Measurements from ENCODE around the gene ESYT1.

DNA sequence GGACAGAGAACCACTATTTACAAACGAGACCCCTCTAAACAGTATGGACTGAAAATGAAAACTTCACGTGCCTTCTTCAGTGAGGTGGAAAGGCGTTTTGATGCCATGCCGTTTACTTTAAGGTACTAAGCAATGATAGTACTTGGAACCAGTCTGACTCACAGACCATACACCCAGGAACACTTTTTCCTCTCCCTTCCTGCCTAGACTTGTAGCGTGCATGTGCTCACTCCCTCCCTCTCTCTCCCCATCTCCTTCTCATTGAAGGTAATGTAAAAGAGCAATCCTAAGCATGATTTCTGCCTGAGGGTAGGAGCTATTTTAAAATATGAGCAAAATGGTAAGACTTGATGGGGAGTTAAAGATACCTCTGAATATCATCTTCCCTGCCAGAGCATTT lies 17.5 kb upstream of the ESYT1 start:
- TF ChIP-seq, protein P1, sequence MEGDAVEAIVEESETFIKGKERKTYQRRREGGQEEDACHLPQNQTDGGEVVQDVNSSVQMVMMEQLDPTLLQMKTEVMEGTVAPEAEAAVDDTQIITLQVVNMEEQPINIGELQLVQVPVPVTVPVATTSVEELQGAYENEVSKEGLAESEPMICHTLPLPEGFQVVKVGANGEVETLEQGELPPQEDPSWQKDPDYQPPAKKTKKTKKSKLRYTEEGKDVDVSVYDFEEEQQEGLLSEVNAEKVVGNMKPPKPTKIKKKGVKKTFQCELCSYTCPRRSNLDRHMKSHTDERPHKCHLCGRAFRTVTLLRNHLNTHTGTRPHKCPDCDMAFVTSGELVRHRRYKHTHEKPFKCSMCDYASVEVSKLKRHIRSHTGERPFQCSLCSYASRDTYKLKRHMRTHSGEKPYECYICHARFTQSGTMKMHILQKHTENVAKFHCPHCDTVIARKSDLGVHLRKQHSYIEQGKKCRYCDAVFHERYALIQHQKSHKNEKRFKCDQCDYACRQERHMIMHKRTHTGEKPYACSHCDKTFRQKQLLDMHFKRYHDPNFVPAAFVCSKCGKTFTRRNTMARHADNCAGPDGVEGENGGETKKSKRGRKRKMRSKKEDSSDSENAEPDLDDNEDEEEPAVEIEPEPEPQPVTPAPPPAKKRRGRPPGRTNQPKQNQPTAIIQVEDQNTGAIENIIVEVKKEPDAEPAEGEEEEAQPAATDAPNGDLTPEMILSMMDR (IDR thresholded peaks at IDR 0.05; ENCODE audit: low read depth, low read length, missing input control), result no peak
- TF ChIP-seq TAF1 (conservative IDR thresholded peaks at IDR 0.05) (no peak), SP1 (IDR thresholded peaks at IDR 0.05) (no peak), YY1 (IDR thresholded peaks at IDR 0.05) (no peak)
- TF ChIP-seq, protein P2, sequence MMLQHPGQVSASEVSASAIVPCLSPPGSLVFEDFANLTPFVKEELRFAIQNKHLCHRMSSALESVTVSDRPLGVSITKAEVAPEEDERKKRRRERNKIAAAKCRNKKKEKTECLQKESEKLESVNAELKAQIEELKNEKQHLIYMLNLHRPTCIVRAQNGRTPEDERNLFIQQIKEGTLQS (IDR thresholded peaks at IDR 0.05), result no peak
- TF ChIP-seq, protein P3, sequence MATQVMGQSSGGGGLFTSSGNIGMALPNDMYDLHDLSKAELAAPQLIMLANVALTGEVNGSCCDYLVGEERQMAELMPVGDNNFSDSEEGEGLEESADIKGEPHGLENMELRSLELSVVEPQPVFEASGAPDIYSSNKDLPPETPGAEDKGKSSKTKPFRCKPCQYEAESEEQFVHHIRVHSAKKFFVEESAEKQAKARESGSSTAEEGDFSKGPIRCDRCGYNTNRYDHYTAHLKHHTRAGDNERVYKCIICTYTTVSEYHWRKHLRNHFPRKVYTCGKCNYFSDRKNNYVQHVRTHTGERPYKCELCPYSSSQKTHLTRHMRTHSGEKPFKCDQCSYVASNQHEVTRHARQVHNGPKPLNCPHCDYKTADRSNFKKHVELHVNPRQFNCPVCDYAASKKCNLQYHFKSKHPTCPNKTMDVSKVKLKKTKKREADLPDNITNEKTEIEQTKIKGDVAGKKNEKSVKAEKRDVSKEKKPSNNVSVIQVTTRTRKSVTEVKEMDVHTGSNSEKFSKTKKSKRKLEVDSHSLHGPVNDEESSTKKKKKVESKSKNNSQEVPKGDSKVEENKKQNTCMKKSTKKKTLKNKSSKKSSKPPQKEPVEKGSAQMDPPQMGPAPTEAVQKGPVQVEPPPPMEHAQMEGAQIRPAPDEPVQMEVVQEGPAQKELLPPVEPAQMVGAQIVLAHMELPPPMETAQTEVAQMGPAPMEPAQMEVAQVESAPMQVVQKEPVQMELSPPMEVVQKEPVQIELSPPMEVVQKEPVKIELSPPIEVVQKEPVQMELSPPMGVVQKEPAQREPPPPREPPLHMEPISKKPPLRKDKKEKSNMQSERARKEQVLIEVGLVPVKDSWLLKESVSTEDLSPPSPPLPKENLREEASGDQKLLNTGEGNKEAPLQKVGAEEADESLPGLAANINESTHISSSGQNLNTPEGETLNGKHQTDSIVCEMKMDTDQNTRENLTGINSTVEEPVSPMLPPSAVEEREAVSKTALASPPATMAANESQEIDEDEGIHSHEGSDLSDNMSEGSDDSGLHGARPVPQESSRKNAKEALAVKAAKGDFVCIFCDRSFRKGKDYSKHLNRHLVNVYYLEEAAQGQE (IDR thresholded peaks at IDR 0.05), result no peak

Data from liver (tissue), 3 donors.